ENCODE measurements around the gene MAN1A2.

Gene MAN1A2

DNA sequence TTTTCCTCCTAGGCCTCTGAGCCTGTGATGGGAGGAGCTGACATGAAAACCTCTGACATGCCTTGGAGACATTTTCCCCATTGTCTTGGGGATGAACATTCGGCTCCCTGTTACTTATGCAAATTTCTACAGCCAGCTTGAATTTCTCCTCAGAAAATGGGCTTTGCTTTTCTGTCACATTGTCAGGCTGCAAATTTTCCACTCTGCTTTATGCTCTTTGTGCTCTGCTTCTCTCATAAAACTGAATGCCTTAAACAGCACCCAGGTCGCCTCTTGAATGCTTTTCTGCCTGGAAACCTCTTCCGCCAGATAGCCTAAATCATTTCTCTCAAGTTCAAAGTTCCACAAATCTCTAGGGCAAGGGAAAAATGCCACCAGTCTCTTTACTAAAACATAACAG lies 191.9 kb downstream of the MAN1A2 start:
- DNase-seq (ENCODE audit: low read depth) = no peak

DNA sequence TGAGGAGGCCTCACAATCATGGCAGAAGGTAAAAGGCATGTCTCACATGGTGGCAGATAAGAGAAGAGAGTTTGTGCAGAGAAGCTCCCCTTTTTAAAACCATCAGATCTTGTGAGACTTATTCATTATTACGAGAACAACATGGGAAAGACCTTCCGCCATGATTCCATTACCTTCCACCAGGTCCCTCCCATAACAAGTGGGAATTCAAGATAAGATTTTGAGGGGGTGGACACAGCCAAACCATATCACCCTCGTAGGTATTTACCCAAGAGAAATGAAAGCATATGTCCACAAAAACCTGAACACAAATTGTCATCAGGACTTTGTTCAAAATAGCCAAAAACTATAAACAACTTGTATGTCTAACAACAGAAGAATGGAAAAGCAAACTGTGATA lies 192.7 kb downstream of the MAN1A2 start:
- DNase-seq (ENCODE audit: low read depth) = no peak

DNA sequence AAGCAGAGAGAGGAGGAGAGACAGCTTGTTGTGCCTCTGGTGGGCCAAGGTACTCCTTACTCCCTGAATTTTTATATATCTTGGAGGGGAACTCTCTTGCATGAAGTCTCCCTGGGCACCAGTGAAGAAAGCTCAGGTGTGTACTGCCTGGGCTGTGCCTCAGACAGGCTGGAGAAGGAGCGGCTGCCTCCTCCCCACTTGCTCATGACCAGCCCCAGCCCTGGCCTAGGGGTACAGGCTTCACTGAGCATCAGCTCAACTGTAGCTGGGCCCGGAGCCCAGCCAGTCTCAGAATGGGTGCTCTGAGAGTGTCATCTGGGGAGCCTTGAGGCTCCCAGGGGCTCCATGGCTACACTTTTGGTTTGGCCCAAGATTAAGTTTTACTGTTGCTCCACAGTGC lies 193.8 kb downstream of the MAN1A2 start:
- DNase-seq (ENCODE audit: low read depth) = no peak

DNA sequence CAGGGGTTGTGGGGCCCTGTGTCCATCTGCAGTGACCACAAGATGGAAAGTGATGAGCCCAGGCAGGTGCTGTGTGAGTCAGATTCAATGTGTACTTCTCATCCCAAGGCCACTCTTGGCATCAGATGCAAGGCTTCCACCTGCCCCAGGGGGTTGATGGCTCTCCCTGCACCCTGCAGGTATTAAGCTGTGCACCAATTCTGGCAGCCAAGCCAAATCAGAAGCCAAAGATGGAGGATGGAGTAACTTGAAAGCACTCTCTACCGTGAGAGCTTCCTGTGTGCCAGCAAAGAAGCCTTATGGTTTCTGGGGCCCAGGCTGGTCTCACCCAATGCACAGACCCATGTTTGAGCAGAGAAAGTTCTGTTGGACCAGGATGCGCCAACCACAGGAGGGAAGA lies 194.3 kb downstream of the MAN1A2 start:
- no peak for DNase-seq (ENCODE audit: low read depth)

DNA sequence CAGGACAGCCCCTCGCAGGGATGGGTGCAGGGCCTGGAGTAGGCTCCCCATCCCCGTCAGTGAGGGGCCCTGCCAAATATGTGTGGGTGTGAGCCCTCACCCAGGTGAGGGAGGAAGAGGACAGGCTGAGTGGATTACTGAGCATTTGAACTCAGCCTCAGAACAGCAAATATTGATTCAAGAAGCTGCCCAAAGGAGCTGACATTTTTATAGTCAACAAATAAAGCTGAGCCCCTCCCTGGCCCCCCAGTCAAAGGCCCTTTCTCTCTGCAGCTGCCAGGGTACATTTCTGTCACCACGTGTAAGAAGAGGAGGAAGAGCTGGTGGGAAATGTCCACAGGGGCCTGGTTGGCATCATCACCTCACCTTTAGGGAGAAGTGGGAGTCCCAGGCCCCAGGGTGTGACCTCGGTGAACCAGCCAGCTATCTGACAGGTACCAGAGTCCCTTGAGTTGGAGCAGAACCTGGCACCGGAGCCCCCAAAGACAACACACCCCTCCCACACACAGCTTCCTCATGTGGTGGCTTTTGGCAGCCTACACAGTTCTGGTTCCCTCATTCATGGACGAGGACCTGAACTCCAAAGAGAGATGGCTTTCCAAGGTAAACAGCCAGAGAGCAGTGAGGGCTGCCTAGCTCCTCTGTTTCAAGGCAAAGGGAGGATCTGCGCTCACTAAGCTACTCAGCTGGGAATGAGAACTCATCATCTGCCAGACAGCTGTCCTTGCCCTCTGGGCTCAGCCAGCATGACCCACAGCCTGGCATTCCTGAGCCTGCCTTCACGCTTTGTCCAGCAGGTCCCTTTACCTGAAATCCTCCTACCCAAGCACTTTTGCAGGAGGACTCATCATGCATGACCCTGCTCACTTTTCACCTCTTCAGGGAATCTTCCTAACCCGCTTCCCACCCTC lies 195.6 kb downstream of the MAN1A2 start:
- DNase-seq (ENCODE audit: low read depth) = no peak

DNA sequence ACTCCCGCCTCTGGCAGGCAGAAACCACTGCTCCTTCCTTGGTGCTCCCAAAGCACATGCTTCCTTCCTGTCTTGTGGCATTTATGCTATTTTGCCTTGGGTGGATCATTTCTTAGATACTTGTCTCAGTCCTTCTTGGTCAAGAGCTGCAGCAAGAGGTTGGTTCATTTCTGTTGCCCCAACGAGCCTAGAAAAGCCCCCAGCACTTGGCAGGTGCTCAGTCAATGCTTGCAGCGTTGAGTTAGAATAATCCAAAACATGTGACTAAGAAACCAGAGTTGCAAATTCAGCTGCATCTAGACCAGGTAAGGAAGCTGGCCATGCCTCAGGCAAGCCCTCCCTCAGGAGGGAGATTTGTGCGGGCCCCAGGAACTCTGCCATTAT lies 196.2 kb downstream of the MAN1A2 start:
- no peak for DNase-seq (ENCODE audit: low read depth)

DNA sequence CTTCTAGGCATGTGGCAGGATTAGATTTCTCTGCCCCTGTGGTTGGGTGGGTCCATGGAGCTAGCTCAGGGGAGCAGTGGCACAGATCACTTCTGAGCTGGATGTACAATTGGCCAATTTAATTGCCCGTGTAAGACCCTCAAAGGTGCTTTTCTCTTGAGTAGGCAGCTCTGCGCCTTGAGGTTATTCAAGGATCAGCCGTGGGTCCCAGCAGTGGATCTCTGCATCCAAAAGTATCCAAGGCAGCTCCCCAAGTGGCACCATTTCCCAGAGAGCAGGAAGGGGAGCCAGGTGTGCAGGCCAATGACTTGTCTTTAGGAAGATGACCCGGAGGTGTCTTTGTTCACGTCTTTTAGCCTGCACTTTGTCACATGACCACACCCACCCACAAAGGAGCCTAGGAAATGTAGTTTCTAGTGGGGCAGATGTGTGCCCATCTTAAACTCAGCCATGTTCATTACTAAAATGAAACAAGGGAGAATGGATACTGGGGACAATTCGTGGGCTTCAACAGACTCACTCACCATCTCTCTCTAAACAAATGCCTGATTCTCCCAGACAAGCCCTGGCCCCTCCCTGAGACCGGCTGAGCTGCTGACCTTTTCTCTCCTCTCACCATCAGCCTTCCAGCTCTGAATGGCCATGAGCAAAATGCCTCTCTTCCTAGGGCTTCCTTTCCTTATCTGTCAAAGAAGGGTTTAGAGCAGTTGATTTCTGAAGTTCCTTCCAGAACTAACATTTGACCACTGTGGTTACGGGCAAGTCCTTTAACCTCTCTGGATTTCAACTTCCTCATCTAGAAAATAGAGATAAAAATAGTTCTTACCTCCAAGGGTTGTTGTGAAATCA lies 197.2 kb downstream of the MAN1A2 start:
- no peak for DNase-seq (ENCODE audit: low read depth)

DNA sequence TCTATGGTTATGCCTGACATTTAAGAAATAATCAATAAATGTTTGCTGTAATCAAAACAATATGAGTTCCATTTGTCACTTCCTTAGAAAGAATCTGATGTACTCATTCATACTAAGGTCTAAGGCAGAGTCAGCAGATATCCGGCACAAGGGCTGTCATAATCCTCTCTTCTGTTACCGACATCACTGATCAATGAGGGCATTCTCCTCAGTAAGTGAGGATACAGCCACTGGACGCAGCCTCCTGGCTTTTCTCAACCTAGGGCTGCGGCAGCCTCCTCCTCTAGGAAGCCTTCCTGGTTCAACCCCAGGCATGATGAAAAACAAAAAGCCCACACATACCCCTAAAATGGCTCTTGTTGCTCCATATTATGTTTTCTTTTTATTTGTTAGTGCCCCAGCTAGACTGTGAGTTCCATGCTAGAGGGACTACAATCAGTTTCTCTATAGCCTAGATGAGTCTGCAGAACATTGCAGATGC lies 197.9 kb downstream of the MAN1A2 start:
- no peak for DNase-seq (ENCODE audit: low read depth)

DNA sequence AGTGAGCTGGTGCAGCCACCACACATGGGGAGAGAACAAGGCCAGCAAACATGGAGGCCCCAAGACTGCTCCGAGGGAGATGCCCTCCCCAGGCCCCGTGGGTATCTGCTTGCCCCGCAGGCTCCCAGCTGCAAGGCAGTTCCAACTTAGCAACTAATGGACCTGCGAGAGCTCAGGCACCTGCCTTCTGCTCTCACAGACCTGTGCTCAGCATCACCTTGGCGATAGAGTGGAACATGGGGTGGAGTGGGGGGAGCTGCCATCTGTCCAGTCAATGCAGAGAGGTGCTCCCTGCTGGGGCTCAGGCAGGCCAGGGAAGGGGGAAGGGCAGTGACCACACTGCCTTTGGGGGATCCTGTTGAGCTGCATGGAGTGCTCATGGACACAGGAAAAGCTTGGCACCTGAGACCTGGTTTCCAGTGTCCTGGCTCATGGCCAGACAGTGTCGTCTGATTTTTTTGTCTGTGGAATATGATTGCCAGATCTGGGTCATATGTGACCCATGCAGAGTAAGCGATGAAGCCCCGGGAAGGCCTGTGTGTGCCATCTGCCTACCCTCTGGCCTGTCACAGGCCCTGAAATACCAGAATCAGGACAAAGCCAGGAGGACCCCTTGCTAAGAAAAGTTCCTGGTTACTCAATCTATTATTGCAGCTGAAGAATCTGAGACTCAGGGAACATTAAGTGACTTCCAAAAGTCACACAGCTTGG lies 198.7 kb downstream of the MAN1A2 start:
- DNase-seq (ENCODE audit: low read depth) = no peak

DNA sequence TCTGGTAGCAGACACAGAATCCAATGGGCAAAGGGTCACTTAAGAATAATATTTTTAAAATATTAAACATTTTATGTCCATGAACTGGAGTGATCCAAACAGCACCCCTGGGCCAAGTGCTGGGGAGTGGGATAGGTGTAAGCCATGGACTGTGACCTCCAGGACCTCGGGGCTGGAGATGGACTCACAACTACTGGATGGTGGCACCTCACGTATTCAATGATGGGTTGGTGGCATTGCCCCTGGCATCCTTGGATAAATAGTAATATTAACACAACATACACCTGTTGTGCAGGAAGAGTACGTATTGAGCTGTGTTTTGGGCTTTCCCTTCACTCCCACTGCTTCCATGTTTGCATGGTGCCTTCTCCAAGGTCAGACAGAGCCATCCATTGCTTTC lies 199.3 kb downstream of the MAN1A2 start:
- DNase-seq (ENCODE audit: low read depth) = no peak

DNA sequence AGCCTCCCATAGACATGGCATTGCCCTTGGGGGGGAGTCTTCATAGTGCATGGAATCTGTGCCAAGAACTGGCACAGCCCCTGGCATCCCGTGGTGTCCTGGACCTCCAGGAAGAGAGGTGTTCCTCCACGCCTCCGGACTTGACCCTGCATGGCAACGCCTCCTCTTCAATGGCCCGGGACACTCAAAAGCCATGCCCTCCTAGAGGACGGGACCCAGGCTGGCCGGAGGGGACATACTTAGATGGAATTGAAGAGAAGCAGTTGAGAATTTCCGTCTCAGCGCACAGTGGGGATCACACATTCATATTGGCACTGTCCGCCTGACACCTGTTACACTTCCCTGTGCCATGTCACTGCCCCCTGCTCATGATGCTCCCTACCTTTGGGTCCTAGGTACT lies 200.2 kb downstream of the MAN1A2 start:
- no peak for DNase-seq (ENCODE audit: low read depth)

DNA sequence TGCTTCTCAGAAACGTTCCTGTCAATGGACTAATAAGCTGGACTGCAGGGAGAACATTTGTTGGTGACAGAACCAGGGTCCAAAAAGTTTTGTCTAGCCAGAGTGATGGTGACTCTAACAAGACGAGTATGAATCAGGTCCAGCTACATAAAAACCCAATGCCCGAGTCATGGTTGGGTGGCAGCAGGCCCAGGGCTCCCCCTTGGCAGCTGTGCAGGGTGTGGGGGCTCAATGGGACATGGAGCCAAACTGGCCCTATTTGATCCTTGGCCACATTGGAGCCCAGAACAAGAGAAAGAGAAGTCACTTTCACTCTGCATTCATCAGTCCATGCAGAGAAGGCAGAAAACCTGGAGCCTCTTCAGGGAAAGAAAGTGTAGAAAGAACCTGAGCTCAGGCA lies 200.7 kb downstream of the MAN1A2 start:
- DNase-seq (ENCODE audit: low read depth) = no peak

DNA sequence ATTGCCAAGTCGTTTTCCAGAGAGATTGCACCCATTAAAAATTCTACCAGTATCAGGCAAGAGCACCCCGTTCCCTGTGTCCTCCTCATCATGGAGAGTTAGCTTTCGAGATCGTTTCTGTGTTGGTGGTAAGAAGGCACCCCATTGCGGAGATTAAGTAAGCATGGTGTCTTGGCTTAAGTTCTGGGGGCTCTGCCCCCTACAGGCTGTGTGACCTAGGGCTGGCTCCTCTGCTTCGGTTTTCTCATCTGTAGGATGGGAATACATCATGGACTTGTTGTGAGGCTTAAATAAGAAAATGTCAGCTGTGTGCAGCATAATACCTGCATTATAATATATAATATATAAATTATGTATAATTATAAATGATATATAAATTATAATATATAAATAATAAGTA lies 201.8 kb downstream of the MAN1A2 start:
- DNase-seq (ENCODE audit: low read depth) = no peak

DNA sequence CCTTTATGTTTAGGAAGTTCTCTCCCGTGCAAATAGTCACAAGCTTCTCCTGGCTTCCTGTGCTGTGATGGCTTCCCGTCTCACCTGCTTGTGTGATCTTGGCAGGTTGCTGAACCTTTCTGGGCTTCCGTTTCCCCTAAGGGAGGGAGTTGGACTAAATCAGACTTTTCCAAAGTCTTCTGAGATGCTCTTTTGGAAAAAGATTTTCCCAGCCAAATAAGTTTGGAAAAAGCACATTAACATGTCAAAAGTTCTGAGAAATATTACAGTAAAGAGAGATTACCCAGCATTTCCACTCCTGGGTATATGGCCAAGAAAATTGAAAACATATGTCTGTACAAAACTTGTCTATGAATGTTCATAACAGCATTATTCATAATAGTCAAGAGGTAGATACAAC lies 202.6 kb downstream of the MAN1A2 start:
- peak; percentile 15 for DNase-seq (ENCODE audit: low read depth)

DNA sequence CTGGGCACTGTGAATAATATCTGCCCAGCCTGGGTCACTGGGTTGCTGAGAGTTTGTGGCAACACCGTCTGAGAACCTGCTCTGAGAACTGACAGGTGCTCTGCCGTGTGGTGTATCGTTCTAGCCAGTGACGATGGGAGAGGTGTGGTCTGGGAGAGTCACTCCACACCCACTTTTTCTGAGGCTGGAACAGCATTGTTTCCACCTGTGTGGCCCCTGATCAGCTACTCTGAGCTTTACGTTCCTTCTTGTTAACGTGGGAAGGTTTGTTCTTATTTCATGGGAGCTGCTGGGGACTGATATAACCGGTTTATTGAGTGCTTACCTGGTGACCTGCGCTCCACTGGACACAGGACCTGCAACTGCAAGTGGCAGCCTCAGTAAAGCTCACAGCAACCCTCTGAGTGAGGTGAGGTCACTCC lies 203.8 kb downstream of the MAN1A2 start:
- no peak for DNase-seq (ENCODE audit: low read depth)

DNA sequence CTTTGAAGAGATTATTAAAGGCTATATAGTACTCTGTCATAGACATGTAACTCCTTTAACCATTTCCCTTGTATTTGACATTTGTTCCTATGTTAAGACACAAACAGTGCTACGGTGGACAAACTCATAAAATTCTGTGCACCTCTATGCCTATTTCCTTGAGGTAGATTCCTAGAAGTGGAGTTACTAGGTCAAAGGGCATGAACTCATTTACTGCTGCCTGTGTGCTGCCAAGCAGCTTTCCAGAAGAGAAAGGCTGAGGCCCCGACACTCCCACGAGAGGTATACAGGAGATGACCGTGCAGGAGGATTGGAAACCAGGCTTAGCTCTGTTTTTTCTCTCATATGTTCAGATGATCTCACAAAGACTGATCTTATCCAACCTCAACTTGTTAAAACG lies 204.2 kb downstream of the MAN1A2 start:
- DNase-seq (ENCODE audit: low read depth) = no peak

DNA sequence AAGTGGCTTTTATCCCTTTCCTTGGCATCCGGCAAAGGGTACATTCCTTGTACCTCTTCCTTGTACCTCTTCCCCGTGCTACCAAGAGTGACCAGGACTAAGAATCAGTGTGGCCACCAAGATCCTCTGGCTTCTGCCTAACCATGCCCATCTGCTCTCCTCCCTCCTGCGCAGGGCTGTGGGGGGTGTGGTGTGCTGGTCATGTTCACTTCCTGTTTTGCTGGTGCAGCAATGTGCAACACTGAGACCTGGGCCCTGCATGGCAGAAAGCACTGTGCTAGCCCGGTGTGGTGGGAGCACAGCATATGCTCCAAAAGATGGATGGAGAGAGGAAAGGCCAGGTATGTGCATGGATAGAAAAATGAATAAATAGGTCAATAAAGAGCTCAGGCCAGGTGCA lies 205.3 kb downstream of the MAN1A2 start:
- DNase-seq (ENCODE audit: low read depth) = no peak

DNA sequence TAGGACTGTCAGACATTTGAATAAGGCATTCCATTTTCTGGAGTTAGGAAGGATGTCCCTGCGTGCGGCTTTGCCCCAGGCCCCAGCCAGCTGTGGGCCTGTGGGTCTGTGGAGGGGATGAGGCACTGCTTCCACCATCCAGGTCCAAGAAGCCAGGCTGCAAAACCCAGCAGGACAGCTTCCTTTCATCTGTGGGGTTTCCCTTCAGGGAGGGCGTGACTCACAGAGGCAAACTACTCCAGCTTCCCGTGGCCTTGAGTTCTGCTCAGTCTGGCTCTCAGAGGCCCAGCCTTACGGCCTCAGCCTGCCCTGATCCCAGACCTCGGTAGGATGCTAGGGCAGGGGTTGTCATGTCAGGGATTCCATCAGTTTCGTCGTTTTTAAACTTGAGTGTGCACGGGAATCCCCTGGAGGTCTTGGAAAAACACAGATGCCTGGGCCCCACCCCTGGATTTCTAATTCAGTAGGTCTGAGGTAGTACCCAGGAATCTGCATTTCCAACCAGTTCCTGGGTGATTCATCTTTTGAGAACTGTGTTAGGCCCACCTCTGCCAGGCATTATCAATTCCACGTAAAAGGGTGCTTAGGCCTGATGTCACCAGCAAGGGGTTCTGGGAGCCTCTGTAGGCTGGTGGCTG lies 206.3 kb downstream of the MAN1A2 start:
- DNase-seq (ENCODE audit: low read depth) = no peak

DNA sequence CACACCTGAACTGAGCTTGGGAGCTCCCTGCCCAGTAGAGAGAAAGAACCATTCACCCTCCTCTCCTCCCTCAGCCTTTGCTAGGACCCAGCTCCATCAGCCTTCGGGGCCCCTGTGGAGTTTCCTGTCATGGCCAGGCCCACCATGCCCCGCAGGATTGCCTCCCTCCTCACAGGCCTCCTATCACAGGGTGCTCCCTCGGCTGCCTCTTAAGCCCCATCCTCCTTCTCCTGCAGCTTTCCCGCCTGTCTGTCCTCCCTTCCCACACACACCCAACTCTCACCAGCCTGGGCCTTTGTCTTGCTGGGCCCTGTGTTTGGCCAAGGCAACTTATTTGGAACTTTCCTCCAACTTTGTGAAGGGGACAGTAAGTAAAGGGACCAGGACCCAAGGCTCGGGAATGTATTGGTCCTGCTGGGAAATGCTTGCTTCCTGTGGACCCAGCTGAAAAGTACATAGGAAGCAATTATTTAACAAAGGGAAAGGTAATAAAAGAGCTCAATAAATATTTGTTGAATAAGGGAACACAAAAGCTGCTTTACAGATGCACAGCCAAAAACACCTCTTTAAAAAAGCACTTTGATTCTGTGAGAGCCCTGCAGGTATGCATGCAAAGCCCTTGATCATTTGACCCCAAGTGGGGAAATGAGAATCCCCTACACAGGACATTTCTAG lies 207.0 kb downstream of the MAN1A2 start:
- no peak for DNase-seq (ENCODE audit: low read depth)

DNA sequence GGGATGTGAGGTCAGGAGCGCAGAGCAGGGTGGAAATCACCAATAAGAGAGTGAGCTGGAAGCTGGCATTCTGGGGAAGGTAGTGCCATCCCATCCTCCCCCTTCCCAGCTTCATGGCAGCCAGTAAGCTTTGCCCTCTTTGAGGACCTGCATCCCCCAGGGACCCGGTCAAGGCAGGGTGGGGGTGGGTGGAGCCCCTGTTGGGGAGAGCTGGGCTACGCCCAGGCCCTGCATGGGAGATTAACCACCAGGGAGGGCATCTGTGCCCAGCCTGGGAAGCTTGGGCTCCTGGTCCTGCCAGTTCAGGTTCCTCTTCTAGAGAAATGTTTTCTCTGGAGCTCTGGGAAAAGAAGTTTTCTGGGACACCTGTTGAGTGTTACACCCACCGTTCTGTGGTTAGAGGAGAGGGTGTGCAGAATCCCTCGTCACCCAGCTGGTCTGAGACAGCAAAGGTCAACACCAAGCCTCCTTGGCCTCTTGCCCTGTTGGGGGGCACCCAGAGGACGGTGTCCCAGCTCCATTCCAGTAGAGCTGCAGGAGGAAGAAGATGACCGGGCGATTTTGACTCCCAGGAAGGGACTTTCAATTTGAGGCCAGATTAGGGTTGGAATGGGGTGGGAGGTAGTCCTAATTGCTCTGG lies 208.5 kb downstream of the MAN1A2 start:
- no peak for DNase-seq (ENCODE audit: low read depth)

DNA sequence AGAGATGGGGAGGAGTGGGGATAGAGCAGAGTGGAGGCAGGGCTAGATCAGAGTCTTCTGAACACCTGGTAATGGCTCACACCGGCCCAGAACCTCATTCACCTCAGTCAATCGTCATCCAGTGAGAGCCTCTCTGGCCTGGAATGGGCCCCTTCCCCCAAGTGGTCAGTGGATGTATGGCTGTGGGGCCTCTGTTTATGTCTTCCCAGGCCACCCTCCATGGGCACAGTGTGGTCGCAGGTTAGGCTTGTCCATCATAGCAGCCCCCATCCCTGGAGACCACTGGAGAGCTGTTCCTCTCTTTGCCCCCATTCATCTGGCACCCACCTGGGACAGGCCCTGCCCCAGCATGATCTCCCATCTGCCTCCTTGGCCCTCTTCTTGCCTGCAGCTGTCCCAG lies 209.0 kb downstream of the MAN1A2 start:
- DNase-seq (ENCODE audit: low read depth) = no peak

Measured in stromal cell of bone marrow (primary cell).